Measurements from ENCODE around the gene FKBP14.

DNA sequence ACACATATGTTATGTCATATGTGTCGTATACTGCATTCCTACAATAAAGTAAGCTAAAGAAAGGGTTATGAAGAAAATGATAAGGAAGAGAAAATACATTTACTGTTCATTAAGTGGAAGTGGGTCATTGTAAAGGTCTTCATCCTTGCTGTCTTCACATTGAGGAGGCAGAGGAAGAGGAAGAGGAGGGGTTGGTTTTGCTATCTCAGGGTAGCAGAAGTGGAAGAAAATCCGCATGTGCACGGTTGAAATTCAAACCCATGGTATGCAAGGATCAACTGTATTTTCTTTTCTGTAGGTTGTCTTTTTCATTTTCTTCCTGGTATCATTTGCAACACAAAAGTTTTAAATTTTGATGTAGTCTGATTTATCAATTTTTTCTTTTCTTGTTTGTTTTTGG is 8.0 kb upstream of the FKBP14 start:
- TF ChIP-seq CTCF (IDR thresholded peaks at IDR 0.05) = no peak
- TF ChIP-seq POLR2A (IDR thresholded peaks at IDR 0.05) = no peak

Measured in adrenal gland (tissue), 5 donors.